Measurements from ENCODE around the gene ITGB1. TPM values are rescaled to one million over a fixed set of nuclear protein-coding genes. Genes with fewer than 3 reads are reported as not detected.

The ITGB1 gene
- total RNA-seq, 2 donors from 2014 or later: 254 to 393 TPM

- no peak overlapping the region for H3K4me3 ChIP-seq
- H3K27ac ChIP-seq: no peak overlapping the region
- H3K9me3 ChIP-seq: no peaks in the 10 kb centered on the region
- H3K36me3 ChIP-seq: no peaks in the 10 kb centered on the region
- no peaks in the 10 kb centered on the region for H3K27me3 ChIP-seq
- H3K9ac ChIP-seq (ENCODE audit: low read depth in 2 of 2, low read length in 2 of 2): no peak overlapping the region
- intact Hi-C loops (cut with DNase I): no loop called here
- no peak for TF ChIP-seq CTCF (IDR thresholded peaks at IDR 0.05)
- peaks cover 3% of the 10 kb centered on the region for H3K4me1 ChIP-seq
- DNase-seq: no peak
Measured at GRCh38 chr10:32987172-32987571, 29.1 kb upstream of the ITGB1 start.

- Histone ChIP-seq H3K9me3 (no peaks in the 10 kb centered on the region), H3K27me3 (no peaks in the 10 kb centered on the region), H3K27ac (no peak overlapping the region), H3K4me1 (peaks cover 7% of the 10 kb centered on the region), H3K4me3 (no peak overlapping the region), H3K36me3 (no peaks in the 10 kb centered on the region), H3K9ac (ENCODE audit: low read depth in 2 of 2, low read length in 2 of 2) (no peak overlapping the region)
- intact Hi-C loops (cut with DNase I): no loop called here
- TF ChIP-seq CTCF (IDR thresholded peaks at IDR 0.05): no peak
- no peak for DNase-seq
Measured at GRCh38 chr10:32985775-32986350, 27.8 kb upstream of the ITGB1 start.

- H3K27ac ChIP-seq: no peak overlapping the region
- no peak for TF ChIP-seq CTCF (IDR thresholded peaks at IDR 0.05)
- no peaks in the 10 kb centered on the region for H3K36me3 ChIP-seq
- H3K4me1 ChIP-seq: peaks cover 7% of the 10 kb centered on the region
- DNase-seq: no peak
- intact Hi-C loops (cut with DNase I): no loop called here
- H3K9ac ChIP-seq (ENCODE audit: low read depth in 2 of 2, low read length in 2 of 2): no peak overlapping the region
- no peak overlapping the region for H3K4me3 ChIP-seq
- no peaks in the 10 kb centered on the region for H3K27me3 ChIP-seq
- H3K9me3 ChIP-seq: no peaks in the 10 kb centered on the region
Measured at GRCh38 chr10:32985341-32985764, 27.3 kb upstream of the ITGB1 start.

- Histone ChIP-seq H3K36me3 (no peaks in the 10 kb centered on the region), H3K27ac (no peak overlapping the region)
Measured at GRCh38 chr10:32984003-32984600, 26.1 kb upstream of the ITGB1 start.

More at GRCh38 chr10:32984003-32984600, 26.1 kb upstream of the ITGB1 start:
- H3K9me3 ChIP-seq: no peaks in the 10 kb centered on the region
- H3K27me3 ChIP-seq: no peaks in the 10 kb centered on the region
- intact Hi-C loops (cut with DNase I): no loop called here
- no peak for DNase-seq
- H3K4me3 ChIP-seq: no peak overlapping the region
- no peak for TF ChIP-seq CTCF (IDR thresholded peaks at IDR 0.05)
- peaks cover 7% of the 10 kb centered on the region for H3K4me1 ChIP-seq
- no peak overlapping the region for H3K9ac ChIP-seq (ENCODE audit: low read depth in 2 of 2, low read length in 2 of 2)
